ENCODE results near the gene MEX3D.
A peak's percentile ranks its signal among the peaks of the same experiment; 100 is the strongest.
"Not testable (repeated sequence)": the region's sequence is repeated elsewhere in the genome, so short reads cannot be mapped to it uniquely, and the experiment has no call there.

MEX3D gene

DNA sequence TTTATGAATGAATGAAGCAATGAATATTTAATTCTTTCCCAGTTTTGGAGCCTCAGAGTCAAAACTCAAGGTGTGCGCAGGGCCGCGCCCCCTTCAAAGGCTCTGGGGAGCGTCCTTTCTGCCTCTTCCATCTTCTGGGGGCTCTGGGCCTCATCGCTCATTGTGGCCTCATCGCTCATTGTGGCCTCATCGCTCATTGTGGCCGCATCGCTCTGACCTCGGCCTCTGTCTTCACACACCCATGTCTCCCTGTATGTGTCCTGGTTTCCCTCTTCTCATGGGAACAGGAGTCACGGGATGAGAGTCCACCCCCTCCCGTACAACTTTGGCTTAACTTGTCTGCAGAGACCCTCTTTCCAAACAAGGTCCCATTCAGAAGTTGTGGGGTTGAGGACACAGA is 3.2 kb upstream of the MEX3D start:
- no peak for DNase-seq (ENCODE audit: low spot score)

DNA sequence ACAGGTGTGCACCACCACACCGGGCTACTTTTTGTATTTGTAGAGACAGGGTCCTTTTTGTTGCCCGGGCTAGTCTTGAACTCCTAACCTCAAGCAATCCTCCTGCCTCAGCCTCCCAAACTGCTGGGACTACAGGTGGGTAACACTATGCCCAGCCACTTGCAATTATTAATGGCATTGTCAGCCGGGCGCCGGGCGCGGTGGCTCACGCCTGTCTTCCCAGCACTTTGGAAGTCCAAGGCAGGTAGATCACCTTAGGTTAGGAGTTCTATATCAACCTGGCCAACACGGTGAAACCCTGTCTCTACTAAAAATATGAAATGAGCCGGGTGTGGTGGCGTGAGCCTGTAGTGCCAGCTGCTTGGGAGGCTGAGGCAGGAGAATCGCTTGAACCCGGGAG is 2.7 kb upstream of the MEX3D start:
- DNase-seq (ENCODE audit: low spot score) = no peak

DNA sequence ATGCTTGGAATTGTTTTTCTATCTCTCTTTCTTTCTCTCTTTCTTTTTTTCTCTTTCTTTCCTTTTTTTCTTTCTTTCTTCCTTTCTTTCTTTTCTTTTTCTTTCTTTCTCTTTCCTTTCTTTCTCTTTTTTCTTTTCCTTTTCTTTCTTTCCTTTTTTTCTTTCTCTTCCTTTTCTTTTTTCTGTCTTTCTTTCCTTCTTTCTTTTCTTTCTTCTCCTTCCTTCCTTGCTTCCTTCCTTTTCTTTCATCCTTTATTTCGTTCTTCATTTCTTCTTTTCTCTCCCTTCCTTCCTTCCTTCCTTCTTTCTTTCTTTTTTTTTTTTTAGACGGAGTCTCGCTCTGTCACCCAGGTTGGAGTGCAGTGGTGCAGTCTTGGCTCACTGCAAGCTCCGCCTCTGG is 1.9 kb upstream of the MEX3D start:
- DNase-seq (ENCODE audit: low spot score) = no peak

DNA sequence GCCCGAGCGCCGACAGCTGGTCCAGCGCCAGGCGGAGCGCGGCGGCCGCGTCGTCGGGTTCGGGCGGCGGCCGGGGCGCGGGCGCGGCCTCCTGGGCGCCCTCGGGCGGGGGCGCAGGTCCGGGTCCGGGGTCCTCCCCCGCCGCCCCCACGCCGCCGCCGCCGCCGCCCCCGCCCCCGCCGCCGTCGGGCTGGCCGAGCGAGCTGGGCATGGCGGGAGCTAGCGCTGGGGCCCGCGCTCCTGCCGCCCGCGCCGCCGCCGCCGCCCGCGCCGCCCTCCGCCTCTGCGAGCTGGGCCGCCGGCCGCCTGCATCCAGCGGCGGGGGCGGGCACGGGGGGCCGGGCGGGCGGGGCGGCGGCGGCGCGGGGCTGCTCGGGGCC is 287 bp downstream of the MEX3D start:
- DNase-seq (ENCODE audit: low spot score) = no peak

- peak; percentile 83 for DNase-seq (ENCODE audit: low spot score)
Observed at GRCh38 chr19:1567116-1567847, 843 bp downstream of the MEX3D start.

DNA sequence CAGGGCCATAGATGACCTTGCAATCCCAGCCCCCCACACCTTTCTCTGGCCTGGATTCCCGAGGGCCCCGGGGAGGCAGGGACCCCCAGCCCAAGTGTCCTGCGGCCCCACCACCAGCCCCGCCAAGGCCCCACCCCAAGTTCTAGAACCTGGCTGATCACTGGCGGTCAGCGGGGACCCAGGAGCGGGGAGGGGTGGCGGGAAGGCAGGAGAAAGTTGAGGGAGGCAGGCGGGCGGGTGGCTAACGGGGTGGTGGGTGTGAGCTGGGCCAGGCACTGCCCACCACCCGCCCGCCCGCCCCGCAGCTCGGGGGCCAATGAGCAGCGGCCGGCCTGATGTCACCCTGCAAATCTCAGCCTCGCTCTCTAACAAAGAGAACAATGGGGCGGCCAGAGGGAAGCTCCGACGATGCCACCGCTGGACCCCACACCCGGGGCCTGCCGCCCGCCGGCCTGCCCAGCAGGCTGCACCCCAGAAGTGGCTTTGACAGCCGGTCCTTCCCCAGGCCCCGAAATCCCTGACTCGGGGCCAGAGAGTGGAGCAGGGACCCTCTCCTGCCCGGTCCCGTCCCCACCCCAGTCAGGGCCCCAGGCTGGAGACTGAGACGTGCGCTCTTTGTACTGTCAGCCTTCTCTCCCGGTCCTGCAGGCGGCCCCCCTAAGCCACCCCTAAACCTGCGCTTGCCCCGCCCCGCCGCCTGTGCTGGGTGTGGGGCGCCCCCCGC is 1.6 kb downstream of the MEX3D start:
- peak; percentile 95 for DNase-seq (ENCODE audit: low spot score)

DNA sequence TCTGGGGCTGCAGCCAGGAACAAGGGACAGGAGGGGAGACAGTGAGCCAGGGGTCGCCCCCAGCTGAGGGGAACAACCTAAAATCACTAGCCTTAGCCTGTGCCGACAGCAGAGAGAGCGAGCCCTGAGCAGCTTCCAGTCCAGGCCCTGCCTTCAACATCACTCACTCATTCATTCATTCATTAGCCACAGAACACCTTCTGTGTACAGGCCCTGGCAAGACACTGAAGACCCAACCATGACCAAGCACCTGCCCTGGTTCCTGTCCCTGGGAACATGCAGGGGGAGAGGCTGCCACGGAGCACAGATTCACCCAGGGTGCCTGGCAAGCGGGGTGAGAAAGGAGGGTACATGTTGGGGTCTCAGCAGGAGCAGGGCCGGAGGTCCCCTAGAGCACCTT is 4.9 kb downstream of the MEX3D start:
- DNase-seq (ENCODE audit: low spot score) = no peak

- no peak for DNase-seq (ENCODE audit: low spot score)
Observed at GRCh38 chr19:1561236-1561842, 6.8 kb downstream of the MEX3D start.

DNA sequence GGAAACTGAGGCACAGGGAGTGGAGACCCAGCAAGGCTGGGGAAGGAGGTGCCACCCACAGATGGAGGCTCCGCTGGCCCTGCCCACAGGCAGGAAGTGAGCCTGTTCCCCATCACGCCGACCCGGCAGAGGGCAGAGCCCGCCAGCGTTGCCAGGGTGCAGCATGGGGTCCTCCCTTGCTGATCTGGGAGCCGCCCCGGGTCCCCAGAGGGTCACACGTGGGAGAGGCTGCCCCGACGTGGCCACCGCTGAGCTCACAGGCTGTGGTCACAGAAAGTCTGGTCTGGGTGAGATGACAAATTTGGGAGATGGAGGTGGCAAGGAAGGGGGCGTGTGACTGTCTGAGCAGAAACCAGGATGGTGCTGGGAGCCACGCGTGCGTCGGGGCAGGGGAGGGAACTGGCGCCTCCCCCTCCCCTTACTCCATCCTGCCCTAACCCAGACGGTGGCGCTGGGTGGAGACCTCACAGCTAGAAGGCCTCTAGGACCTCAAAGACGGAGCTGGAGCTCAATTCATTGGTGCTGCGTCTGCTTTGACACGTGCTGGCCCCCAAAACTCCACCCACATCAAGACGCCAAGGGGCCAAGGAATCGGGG is 7.7 kb downstream of the MEX3D start:
- no peak for DNase-seq (ENCODE audit: low spot score)

DNA sequence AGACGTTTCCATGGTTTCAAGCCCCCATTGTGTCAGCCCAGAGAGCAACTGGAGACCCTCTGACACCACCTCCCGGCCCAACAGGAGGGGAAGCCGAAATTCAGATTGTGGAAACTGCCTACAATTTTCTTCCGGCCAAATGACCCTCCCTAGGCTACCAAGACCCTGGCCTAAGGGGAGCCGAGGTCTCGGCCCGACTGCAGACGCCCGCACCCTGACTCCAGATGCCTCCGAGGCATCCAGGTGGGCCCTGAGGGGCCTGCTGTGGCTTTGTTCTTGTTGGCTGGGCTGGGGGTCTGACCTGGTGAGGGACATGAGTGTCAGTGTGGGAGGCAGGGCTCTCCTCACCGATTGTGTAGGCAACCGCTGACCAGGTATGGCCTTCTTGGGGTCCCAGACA is 9.6 kb downstream of the MEX3D start:
- DNase-seq (ENCODE audit: low spot score) = no peak

GRCh38 chr19:1556390-1557070 is 11.6 kb downstream of the MEX3D start:
- DNase-seq (ENCODE audit: low spot score) = no peak

GRCh38 chr19:1555487-1556389 is 12.4 kb downstream of the MEX3D start:
- no peak for DNase-seq (ENCODE audit: low spot score)

- DNase-seq (ENCODE audit: low spot score) = no peak
Observed at GRCh38 chr19:1554968-1555367, 13.2 kb downstream of the MEX3D start.

- no peak for DNase-seq (ENCODE audit: low spot score)
Observed at GRCh38 chr19:1553415-1553814, 14.7 kb downstream of the MEX3D start.

DNA sequence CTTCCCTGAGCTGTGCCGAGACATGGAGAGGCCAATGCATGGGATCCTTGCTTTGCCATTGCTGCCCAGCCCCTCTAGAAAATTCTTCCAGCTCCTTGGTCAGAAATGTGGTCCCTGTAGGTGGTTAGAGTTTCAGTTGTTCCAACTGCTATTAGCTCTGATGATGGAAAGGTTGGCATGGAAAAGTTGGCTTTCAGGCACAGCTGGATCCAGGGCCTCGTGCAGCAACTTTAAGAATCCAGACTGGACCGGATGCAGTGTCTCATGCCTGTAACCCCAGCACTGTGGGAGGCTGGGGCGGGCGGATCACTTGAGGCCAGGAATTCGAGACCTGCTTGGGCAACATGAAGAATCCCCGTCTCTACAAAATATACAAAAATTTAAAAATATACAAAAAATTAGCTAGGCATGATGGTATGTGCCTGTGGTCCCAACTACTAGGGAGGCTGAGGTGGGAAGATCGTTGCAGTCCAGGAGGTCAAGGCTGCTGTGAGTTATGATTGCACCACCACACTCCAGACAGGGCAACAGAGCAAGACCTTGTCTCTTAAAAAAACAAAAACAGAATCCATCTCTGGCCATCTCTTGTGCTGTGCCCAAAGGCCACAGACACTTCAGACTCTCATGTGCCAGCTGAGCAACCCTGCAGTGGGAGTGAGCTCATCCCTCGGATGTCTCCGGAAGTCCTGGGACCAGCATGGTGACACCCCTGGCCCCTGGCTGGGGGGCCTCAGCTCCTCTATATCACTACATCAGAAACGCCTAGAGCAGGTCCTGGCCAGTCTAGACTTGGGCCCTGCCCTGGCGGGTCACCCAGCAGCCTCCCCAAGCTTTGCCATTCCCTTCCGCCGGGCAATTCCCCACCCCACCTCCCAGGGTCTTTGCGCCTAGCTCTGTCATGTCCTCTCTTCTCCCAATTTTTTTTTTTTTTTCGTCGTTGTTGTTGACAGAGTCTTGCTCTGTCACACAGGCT is 16.8 kb downstream of the MEX3D start:
- no peak for DNase-seq (ENCODE audit: low spot score)

GRCh38 chr19:1549332-1549945 is 18.7 kb downstream of the MEX3D start:
- no peak for DNase-seq (ENCODE audit: low spot score)

- no peak for DNase-seq (ENCODE audit: low spot score)
Observed at GRCh38 chr19:1540365-1540925, 27.7 kb downstream of the MEX3D start.

DNA sequence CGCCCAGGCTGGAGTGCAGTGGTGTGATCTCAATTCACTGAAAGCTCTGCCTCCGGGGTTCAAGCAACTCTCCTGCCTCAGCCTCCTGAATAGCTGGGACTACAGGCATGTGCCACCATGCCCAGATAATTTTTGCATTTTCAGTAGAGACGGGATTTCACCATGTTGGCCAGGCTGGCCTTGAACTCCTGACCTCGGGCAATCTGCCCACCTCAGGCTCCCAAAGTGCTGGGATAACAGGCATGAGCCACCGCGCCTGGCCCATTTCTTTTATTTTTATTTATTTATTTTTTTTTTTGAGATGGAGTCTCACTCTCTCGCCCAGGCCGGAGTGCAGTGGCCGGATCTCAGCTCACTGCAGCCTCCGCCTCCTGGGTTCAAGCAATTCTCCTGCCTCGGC is 28.4 kb downstream of the MEX3D start:
- not testable (repeated sequence) for DNase-seq (ENCODE audit: low spot score)

DNA sequence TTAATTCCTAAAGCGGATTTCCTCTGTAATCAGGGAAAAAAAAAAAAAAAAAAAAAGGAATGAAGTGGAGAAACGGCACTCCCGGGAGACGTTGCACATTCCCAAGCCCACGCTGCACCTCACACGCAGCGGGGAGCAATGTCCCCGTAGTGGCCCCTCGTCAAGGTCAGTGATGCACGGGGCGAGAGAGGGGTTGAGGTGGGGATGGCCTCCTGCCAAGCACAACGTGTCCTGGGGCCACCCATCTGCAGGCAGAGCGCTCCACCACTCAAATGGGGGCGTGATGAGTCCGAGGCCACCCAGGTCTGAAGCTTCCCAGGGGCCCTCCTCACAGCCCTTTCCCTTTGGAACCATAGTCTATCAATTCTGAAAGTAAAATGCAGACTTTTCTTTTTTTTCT is 29.1 kb downstream of the MEX3D start:
- DNase-seq (ENCODE audit: low spot score) = no peak
